Astrocyte (in vitro differentiated cells and primary cell): ENCODE data around the gene C8A.

Experiments used
- CTCF ChIP-seq: IDR thresholded peaks from 2 replicates; pipeline ENCODE4 v1.5.1; 2011; ENCODE audit warnings: low read depth, mild to moderate bottlenecking, inconsistent platforms, low read length, moderate library complexity; ENCODE audit not compliant: insufficient read depth
- EZH2 ChIP-seq: IDR thresholded peaks from 2 replicates; pipeline ENCODE4 v1.6.1; 2012; ENCODE audit warnings: mild to moderate bottlenecking, low read length, inconsistent platforms; ENCODE audit not compliant: insufficient read depth

GRCh38 chr1:56859287-56859686, 4.7 kb downstream of the C8A start:
- TF ChIP-seq CTCF (no peak), EZH2 (no peak)
